ENCODE results near the gene SLC9B1. TPM values are rescaled to one million over a fixed set of nuclear protein-coding genes. Genes with fewer than 3 reads are reported as not detected.

The SLC9B1 gene, protein sequence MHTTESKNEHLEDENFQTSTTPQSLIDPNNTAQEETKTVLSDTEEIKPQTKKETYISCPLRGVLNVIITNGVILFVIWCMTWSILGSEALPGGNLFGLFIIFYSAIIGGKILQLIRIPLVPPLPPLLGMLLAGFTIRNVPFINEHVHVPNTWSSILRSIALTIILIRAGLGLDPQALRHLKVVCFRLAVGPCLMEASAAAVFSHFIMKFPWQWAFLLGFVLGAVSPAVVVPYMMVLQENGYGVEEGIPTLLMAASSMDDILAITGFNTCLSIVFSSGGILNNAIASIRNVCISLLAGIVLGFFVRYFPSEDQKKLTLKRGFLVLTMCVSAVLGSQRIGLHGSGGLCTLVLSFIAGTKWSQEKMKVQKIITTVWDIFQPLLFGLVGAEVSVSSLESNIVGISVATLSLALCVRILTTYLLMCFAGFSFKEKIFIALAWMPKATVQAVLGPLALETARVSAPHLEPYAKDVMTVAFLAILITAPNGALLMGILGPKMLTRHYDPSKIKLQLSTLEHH
- total RNA-seq (1 to 10 TPM; 1.2 to 1.7 TPM), polyA plus RNA-seq (1.2 TPM)

DNA sequence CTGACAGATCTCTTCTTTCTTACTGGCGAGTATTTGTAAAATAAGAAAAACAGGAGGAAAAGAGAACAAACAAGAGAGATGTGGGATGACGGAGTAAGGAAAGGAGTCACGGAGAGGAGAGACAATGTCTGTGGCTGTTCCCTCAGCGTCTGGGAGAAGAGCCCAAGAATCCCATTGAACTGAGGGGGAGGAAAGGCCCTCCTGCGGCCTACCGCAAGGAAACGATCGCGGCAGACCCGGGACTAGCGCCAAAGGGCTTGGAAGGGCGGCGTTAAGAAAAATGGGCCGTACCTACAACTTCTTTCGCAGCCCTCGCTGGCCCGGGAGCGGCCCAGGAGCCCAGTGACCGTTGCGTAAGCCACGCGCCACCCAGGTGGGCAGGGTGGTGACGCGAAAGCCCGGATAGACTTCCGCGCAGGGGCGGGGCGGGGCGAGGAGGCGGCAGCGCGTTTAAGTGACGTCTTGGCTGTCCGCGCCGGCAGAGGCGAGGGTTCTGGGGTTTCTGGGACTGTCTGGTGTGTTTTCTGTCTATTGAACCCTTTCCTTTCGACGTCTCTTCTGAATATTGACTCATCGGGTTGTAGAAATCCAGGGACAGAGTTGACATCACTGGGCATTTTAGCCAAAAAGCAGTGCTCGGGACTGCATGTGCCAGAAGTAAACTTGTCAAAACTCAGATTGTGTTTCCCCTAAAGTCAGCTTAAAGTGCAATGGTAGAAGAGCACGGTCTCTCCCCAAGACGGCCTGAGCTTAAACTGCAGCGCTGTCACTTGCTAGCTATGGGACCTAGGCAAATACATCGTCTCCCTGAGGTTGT is at the start of gene SLC9B1:
TSS of gene SLC9B1 (minus strand) at position 398 of the 817 bp plus-strand sequence. CDS start 27,994 bp downstream, outside the sequence.
- no peaks in the 10 kb centered on the region for H3K36me3 ChIP-seq (ENCODE audit: insufficient read depth, low read length)
- Mint-ChIP-seq H3K4me1 (peaks cover 18 to 26% (median 23%) of the 10 kb centered on the region in 3 donors), H3K4me3 (peak within 1 kb of the TSS; percentile 82 to 94 (median 86)), H3K27me3 (no peaks in the 10 kb centered on the region), H3K36me3 (peaks cover 0 to 9% (median 4%) of the 10 kb centered on the region in 3 donors), H3K9me3 (no peaks in the 10 kb centered on the region), H3K27ac (peak within 1 kb of the TSS in 4 of 8 donors; percentile 94 to 99 (median 98))
- peak within 1 kb of the TSS; percentile 93 for H3K27ac ChIP-seq (ENCODE audit: low read depth, low read length)
- peak; percentile 91 to 94 (median 93) for DNase-seq
- H3K4me1 ChIP-seq (ENCODE audit: insufficient read depth, low read length): peaks cover 19% of the 10 kb centered on the region
- no peaks in the 10 kb centered on the region for H3K27me3 ChIP-seq (ENCODE audit: insufficient read depth, low read length, poor library complexity, severe bottlenecking)
- ChIA-PET CTCF (interaction anchor here (1.2 to 1.3 kb wide), 2 partner anchors 9 to 10 kb away, joined by 3 to 4 read pairs; no protein-coding TSS in a partner anchor), POLR2A (interaction anchor here (0.6 to 2.1 kb wide), 4 partner anchors 33 to 192 kb away, joined by 3 to 9 read pairs (median 4); partner anchors contain the start of genes CISD2, SLC9B2 and UBE2D3)
- H3K9me3 ChIP-seq (ENCODE audit: low read length): no peaks in the 10 kb centered on the region
- peak within 1 kb of the TSS; percentile 92 for H3K4me3 ChIP-seq (ENCODE audit: low read length)

DNA sequence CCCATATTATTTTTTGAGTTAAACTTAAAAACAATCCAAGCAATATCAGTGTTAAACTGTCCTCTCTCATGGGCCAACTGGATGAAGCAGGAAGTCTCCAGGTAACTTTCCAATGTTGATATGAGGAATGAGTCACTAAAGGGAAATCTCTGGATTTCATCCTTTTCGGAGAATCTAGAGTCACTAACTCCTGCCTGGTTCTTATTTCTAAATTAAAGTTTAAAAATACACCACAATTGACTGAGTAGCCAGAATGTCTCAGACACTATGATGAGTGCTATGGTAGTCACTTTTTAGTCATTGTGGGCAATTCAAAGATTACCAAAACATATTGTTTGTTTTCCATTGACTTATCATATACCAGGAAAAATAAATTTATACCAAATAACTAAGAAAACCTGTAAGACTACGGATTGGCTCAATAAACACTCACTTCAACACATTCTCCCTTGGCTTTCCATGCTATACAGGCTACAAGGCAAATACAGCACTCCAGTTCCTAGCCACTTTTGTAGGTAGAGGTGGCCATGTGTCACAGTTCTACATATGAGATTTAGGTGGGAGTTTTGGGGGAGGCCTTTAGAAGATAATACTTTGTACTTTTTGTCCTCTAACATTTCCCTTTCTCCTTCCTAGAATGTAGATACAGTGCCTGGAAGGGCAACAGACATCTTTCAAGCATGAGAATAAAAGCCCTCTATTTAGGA is 48.5 kb upstream of the SLC9B1 start:
- Histone ChIP-seq H3K36me3 (ENCODE audit: insufficient read depth, low read length) (no peaks in the 10 kb centered on the region), H3K27me3 (ENCODE audit: insufficient read depth, low read length, poor library complexity, severe bottlenecking) (no peaks in the 10 kb centered on the region), H3K4me1 (ENCODE audit: insufficient read depth, low read length) (no peaks in the 10 kb centered on the region), H3K27ac (ENCODE audit: low read depth, low read length) (no peak overlapping the region), H3K4me3 (ENCODE audit: low read length) (no peak overlapping the region), H3K9me3 (ENCODE audit: low read length) (no peaks in the 10 kb centered on the region)
- H3K36me3 Mint-ChIP-seq: peaks cover 0 to 33% (median 16%) of the 10 kb centered on the region in 3 donors
- no peaks in the 10 kb centered on the region for H3K9me3 Mint-ChIP-seq
- peaks cover 9 to 21% (median 16%) of the 10 kb centered on the region in 3 donors for H3K4me1 Mint-ChIP-seq
- no peak for DNase-seq
- ChIA-PET CTCF (no interaction called here), POLR2A (no interaction called here)
- H3K4me3 Mint-ChIP-seq: no peak overlapping the region
- H3K27me3 Mint-ChIP-seq: no peaks in the 10 kb centered on the region
- peak overlapping the region in 1 of 8 donors; percentile 24 for H3K27ac Mint-ChIP-seq

DNA sequence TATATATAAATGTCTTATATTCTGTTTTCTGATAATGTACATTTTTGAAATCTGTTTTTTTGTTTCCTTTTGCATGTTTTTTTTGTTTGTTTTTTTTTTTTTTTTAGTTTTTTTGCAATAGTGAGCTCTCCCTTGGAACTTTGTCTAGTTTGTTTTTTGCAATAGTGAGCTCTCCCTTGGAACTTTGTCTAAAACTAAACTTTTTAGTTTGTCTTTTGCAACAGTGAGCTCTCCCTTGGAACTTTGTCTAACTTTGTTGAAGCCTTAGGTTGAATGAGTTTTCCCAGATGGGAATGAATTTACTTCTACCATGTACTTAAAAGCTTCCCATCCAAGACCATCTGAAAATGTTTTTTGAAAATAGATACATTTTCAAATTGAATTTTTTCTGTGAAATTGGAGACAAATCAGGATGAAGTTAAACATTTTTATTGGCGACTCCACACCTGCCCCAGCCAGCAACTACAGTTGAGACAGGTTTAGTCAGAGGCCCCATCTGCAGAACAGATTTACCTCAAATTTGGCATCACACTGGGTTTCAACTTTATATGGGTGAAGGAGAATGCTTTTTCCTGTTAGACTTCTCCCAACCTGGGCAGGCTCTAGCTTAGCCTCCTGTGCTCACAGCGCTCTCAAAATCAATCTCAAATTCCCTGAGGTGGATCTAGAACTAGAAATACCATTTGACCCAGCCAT is 41.1 kb upstream of the SLC9B1 start:
- H3K9me3 Mint-ChIP-seq: no peaks in the 10 kb centered on the region
- no peak overlapping the region for H3K4me3 ChIP-seq (ENCODE audit: low read length)
- H3K9me3 ChIP-seq (ENCODE audit: low read length): no peaks in the 10 kb centered on the region
- no peak overlapping the region for H3K27ac ChIP-seq (ENCODE audit: low read depth, low read length)
- no peaks in the 10 kb centered on the region for H3K27me3 Mint-ChIP-seq
- H3K36me3 ChIP-seq (ENCODE audit: insufficient read depth, low read length): no peaks in the 10 kb centered on the region
- no peaks in the 10 kb centered on the region for H3K4me1 ChIP-seq (ENCODE audit: insufficient read depth, low read length)
- peak overlapping the region in 1 of 8 donors; percentile 16 for H3K27ac Mint-ChIP-seq
- ChIA-PET CTCF (interaction anchor here (1.9 kb wide), 1 partner anchor 31 kb away, joined by 4 read pairs; no protein-coding TSS in a partner anchor), POLR2A (interaction anchor here (0.7 kb wide), 1 partner anchor 54 kb away, joined by 11 read pairs; no protein-coding TSS in a partner anchor)
- no peaks in the 10 kb centered on the region for H3K27me3 ChIP-seq (ENCODE audit: insufficient read depth, low read length, poor library complexity, severe bottlenecking)
- H3K36me3 Mint-ChIP-seq: peaks cover 0 to 30% (median 10%) of the 10 kb centered on the region in 3 donors
- peaks cover 0 to 4% (median 0%) of the 10 kb centered on the region in 3 donors for H3K4me1 Mint-ChIP-seq
- no peak for DNase-seq
- no peak overlapping the region for H3K4me3 Mint-ChIP-seq

DNA sequence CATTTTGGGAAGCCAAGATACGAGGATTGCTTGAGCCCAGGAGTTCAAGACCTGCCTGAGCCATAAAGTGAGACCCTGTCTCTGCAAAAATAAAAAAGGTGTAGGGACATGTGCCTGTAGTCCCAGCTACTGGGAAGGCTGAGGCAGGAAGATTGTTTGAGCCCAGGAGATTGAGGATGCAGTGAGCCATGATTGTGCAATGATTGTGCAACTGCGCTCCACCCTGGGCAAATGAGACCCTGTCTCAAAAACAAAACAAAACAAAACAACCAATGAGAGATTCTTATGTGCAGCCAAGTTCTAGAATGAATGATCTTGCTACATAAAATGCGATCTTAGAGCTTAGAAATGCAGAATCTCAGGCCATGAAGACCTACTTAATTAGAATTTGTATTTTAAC is 34.5 kb upstream of the SLC9B1 start:
- Mint-ChIP-seq H3K36me3 (peaks cover 0 to 16% (median 7%) of the 10 kb centered on the region in 3 donors), H3K4me3 (no peak overlapping the region), H3K9me3 (no peaks in the 10 kb centered on the region), H3K27ac (peak overlapping the region in 1 of 8 donors; percentile 60), H3K27me3 (no peaks in the 10 kb centered on the region), H3K4me1 (no peaks in the 10 kb centered on the region)
- no peaks in the 10 kb centered on the region for H3K27me3 ChIP-seq (ENCODE audit: insufficient read depth, low read length, poor library complexity, severe bottlenecking)
- no peak overlapping the region for H3K27ac ChIP-seq (ENCODE audit: low read depth, low read length)
- POLR2A ChIA-PET: no interaction called here
- CTCF ChIA-PET: no interaction called here
- no peak for DNase-seq
- no peaks in the 10 kb centered on the region for H3K4me1 ChIP-seq (ENCODE audit: insufficient read depth, low read length)
- no peak overlapping the region for H3K4me3 ChIP-seq (ENCODE audit: low read length)
- H3K36me3 ChIP-seq (ENCODE audit: insufficient read depth, low read length): no peaks in the 10 kb centered on the region
- H3K9me3 ChIP-seq (ENCODE audit: low read length): no peaks in the 10 kb centered on the region

DNA sequence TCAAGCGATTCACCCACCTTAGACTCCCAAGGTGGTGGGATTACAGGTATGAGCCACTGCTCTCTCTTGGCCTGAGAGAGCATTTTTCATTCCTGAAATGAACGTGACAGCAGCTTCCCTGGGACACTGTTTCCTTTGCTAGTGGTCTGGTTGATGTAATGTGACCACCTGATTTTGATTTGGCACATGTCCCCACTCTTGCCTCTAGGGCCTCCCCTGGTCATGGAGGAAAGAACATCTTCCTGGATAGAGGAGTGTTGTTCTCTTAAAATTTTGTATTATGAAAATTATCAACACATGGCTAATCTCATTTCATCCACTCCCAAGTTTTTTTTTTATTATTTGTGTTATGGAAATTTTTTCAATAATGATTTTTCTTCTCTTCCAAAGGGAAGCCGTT is 33.3 kb upstream of the SLC9B1 start:
- Histone ChIP-seq H3K27me3 (ENCODE audit: insufficient read depth, low read length, poor library complexity, severe bottlenecking) (no peaks in the 10 kb centered on the region), H3K4me3 (ENCODE audit: low read length) (no peak overlapping the region), H3K27ac (ENCODE audit: low read depth, low read length) (no peak overlapping the region), H3K9me3 (ENCODE audit: low read length) (no peaks in the 10 kb centered on the region), H3K4me1 (ENCODE audit: insufficient read depth, low read length) (no peaks in the 10 kb centered on the region), H3K36me3 (ENCODE audit: insufficient read depth, low read length) (no peaks in the 10 kb centered on the region)
- H3K4me3 Mint-ChIP-seq: no peak overlapping the region
- peak overlapping the region in 1 of 8 donors; percentile 56 for H3K27ac Mint-ChIP-seq
- no peaks in the 10 kb centered on the region for H3K4me1 Mint-ChIP-seq
- ChIA-PET POLR2A (no interaction called here), CTCF (interaction anchor here (0.7 to 1.4 kb wide), 3 partner anchors 9 to 47 kb away, joined by 3 to 4 read pairs (median 3); partner anchors contain the start of gene BDH2)
- H3K36me3 Mint-ChIP-seq: peaks cover 0 to 28% (median 7%) of the 10 kb centered on the region in 3 donors
- H3K9me3 Mint-ChIP-seq: no peaks in the 10 kb centered on the region
- no peak for DNase-seq
- no peaks in the 10 kb centered on the region for H3K27me3 Mint-ChIP-seq

DNA sequence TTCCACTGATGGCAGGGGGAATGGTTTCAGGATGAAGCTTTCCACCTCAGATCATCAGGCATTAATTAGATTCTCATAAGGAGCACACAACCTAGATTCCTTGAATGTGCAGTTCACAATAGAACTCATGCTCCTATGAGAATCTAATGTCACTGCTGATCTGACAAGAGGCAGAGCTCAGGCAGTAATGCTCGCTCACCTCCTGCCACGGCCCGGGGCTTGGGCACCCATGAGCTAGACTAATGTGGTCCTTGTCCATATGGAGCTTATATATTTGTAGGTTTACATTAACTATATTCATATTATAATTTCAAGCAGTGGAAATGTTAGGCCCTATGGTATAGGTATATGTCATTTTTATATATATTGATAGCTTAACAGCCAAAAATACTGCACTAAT is 32.6 kb upstream of the SLC9B1 start:
- no peak overlapping the region for H3K4me3 ChIP-seq (ENCODE audit: low read length)
- CTCF ChIA-PET: interaction anchor here (0.7 to 1.4 kb wide), 3 partner anchors 8 to 48 kb away, joined by 3 to 4 read pairs (median 3); partner anchors contain the start of gene BDH2
- peaks cover 0 to 31% (median 8%) of the 10 kb centered on the region in 3 donors for H3K36me3 Mint-ChIP-seq

More for the DNA sequence above, 32.6 kb upstream of the SLC9B1 start:
- no peak overlapping the region for H3K27ac Mint-ChIP-seq
- Histone ChIP-seq H3K27me3 (ENCODE audit: insufficient read depth, low read length, poor library complexity, severe bottlenecking) (no peaks in the 10 kb centered on the region), H3K9me3 (ENCODE audit: low read length) (no peaks in the 10 kb centered on the region), H3K4me1 (ENCODE audit: insufficient read depth, low read length) (no peaks in the 10 kb centered on the region), H3K36me3 (ENCODE audit: insufficient read depth, low read length) (no peaks in the 10 kb centered on the region), H3K27ac (ENCODE audit: low read depth, low read length) (no peak overlapping the region)
- POLR2A ChIA-PET: interaction anchor here (0.7 kb wide), 2 partner anchors 33 to 91 kb away, joined by 3 to 4 read pairs; partner anchors contain the start of gene SLC9B1
- H3K9me3 Mint-ChIP-seq: no peaks in the 10 kb centered on the region
- H3K27me3 Mint-ChIP-seq: no peaks in the 10 kb centered on the region
- DNase-seq: no peak
- H3K4me1 Mint-ChIP-seq: no peaks in the 10 kb centered on the region
- H3K4me3 Mint-ChIP-seq: no peak overlapping the region
